ENCODE results near the gene MRGPRX3.

Gene MRGPRX3

GRCh38 chr11:18171377-18172000 is 39.1 kb downstream of the MRGPRX3 start:
- no peak for DNase-seq

- DNase-seq: no peak
Measured at GRCh38 chr11:18172666-18173065, 40.3 kb downstream of the MRGPRX3 start, which contains the start of gene MRGPRX4. MRGPRX4 (plus strand) TSS chr11:18172837; CDS start chr11:18173257, 420 bp downstream.

GRCh38 chr11:18173225-18173866 is 41.0 kb downstream of the MRGPRX3 start:
- no peak for DNase-seq
